K562 (cell line): ENCODE data around the gene XIRP1. TPM values are rescaled to one million over a fixed set of nuclear protein-coding genes. Genes with fewer than 3 reads are reported as not detected.
A peak's percentile ranks its signal among the peaks of the same experiment; 100 is the strongest.

Experiments used
- CEBPB ChIP-seq: fragments of 450-650 bp; IDR thresholded peaks from 2 replicates; pipeline ENCODE4 v1.6.1; 2016; ENCODE audit warnings: missing genetic modification characterization, missing compliant biosample characterization
- MEIS2 ChIP-seq: fragments of 450-650 bp; IDR thresholded peaks from 2 replicates; pipeline ENCODE4 v1.6.1; 2014; ENCODE audit warnings: mild to moderate bottlenecking; ENCODE audit not compliant: partially characterized antibody
- RBM22 ChIP-seq: fragments of 200-400 bp; formaldehyde crosslinking; IDR thresholded peaks from 2 replicates; pipeline ENCODE4 v1.6.1; 2018; ENCODE audit warnings: low read length, low read depth; ENCODE audit not compliant: poor library complexity, severe bottlenecking
- SMARCB1 ChIP-seq: IDR thresholded peaks from 2 replicates; pipeline ENCODE4 v1.6.1; 2011; ENCODE audit warnings: improper control_type of control experiment, low read depth; ENCODE audit not compliant: insufficient read length
- ZNF436 ChIP-seq: fragments of 250-450, 450-650 bp; sonication (Bioruptor Pico); formaldehyde crosslinking; IDR thresholded peaks from 2 replicates; pipeline ENCODE4 v1.7.0; 2020; ENCODE audit warnings: mild to moderate bottlenecking
- polyA plus RNA-seq, 8 experiments: library from polyadenylated mRNA; depleted of rRNA in 4 of 8; stranded (reverse) in 5 of 8; unstranded in 3 of 8; fragments of >200 nt; fragmentation: Nextera tagmentation in 2 of 8; fragmentation: Illumina TruSeq in 1 of 8; extraction: Ambion mirVana in 2 of 8; extraction: Trizol in 1 of 8; gene quantifications; 2 replicates each; pipeline versions ENCODE4 v1.2.1 to v1.2.3, GENCODE V29; 2011 to 2014; ENCODE audit warnings: inconsistent platforms in 1 of 8, missing spikeins in 1 of 8
- total RNA-seq, 7 experiments: library from RNA; depleted of rRNA in 6 of 7; stranded (reverse); fragments of >200 nt in 6 of 7; fragmentation: Illumina TruSeq in 2 of 7; extraction: Trizol in 2 of 7; gene quantifications; 2 replicates each; pipeline versions ENCODE4 v1.2.1 to v1.2.3, GENCODE V29; 2011 to 2021; ENCODE audit warnings: low replicate concordance in 1 of 7
- TF ChIP-seq, protein P1 (sequence below): fragments of 450-650 bp; IDR thresholded peaks from 2 replicates; pipeline ENCODE4 v1.6.1; 2018; ENCODE audit warnings: mild to moderate bottlenecking, low read depth; ENCODE audit not compliant: partially characterized antibody
- TF ChIP-seq, protein P2 (sequence below): fragments of 150-350 bp; IDR thresholded peaks from 2 replicates; pipeline ENCODE4 v1.6.1; 2014; ENCODE audit warnings: low read depth, mild to moderate bottlenecking, low read length, borderline replicate concordance
- TF ChIP-seq, protein P3 (sequence below), 2 experiments: fragments of 450-650 bp; formaldehyde crosslinking in 1 of 2; IDR thresholded peaks; 2 replicates each; pipeline versions ENCODE4 v1.4.0 to v1.6.1; 2014 to 2020; ENCODE audit warnings: mild to moderate bottlenecking in 2 of 2, borderline replicate concordance in 1 of 2, low read depth in 1 of 2
- TF ChIP-seq, protein P4 (sequence below): fragments of 250-450 bp; sonication (Bioruptor Pico); IDR thresholded peaks from 2 replicates; pipeline ENCODE4 v1.5.0; 2020; ENCODE audit warnings: mild to moderate bottlenecking

The XIRP1 gene
- total and polyA plus RNA-seq, 9 of the 15 experiments (the other 6 are each of a cell fraction or from before 2014, with no cell fraction given), result 0.03 to 0.27 (median 0.08) TPM; not detected in 3

DNA sequence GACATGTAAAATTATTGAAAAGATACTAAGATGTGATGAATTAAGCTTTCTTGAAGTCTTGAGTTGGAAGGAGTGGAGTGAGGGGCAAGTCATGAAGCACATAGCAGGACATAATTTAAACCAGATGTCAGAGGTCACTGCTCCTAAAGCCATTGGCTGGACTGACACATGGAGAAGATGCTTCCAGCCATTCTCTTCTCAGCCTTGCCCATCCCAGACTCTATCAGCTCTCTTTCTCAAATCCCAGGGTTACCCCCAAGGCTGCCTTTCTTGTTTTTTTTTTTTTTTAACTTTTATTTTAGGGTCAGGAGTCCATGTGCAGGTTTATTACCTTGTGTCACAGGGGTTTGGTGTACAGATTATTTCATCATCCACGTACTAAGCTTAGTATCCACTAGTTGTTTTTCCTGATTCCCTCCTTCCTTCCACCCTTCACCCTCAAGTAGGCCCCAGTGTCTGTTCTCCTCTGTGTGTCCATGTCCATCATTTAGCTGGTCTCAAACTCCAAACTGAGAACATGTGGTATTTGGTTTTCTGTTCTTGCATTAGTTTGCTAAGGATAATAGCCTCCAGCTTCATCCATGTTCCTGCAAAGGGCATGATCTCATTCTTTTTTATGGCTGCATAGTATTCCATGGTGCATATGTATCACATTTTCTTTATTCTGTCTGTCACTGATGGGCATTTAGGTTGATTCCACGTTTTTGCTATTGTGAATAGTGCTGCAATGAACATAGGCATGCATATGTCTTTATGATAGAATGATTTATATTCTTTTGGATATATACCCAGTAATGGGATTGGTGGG lies 18.9 kb downstream of the XIRP1 start (continued):
- TF ChIP-seq ZNF436 (CRISPR knock-in tag) (no peak), MEIS2 (peak; percentile 1), SMARCB1 (no peak), CEBPB (tag) (0 out of 2 replicates have a peak, but pooled peaks have one; percentile 15), RBM22 (no peak)
- TF ChIP-seq, protein P1, sequence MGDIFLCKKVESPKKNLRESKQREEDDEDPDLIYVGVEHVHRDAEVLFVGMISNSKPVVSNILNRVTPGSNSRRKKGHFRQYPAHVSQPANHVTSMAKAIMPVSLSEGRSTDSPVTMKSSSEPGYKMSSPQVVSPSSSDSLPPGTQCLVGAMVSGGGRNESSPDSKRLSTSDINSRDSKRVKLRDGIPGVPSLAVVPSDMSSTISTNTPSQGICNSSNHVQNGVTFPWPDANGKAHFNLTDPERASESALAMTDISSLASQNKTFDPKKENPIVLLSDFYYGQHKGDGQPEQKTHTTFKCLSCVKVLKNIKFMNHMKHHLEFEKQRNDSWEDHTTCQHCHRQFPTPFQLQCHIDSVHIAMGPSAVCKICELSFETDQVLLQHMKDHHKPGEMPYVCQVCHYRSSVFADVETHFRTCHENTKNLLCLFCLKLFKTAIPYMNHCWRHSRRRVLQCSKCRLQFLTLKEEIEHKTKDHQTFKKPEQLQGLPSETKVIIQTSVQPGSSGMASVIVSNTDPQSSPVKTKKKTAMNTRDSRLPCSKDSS, result no peak
- TF ChIP-seq, protein P2, sequence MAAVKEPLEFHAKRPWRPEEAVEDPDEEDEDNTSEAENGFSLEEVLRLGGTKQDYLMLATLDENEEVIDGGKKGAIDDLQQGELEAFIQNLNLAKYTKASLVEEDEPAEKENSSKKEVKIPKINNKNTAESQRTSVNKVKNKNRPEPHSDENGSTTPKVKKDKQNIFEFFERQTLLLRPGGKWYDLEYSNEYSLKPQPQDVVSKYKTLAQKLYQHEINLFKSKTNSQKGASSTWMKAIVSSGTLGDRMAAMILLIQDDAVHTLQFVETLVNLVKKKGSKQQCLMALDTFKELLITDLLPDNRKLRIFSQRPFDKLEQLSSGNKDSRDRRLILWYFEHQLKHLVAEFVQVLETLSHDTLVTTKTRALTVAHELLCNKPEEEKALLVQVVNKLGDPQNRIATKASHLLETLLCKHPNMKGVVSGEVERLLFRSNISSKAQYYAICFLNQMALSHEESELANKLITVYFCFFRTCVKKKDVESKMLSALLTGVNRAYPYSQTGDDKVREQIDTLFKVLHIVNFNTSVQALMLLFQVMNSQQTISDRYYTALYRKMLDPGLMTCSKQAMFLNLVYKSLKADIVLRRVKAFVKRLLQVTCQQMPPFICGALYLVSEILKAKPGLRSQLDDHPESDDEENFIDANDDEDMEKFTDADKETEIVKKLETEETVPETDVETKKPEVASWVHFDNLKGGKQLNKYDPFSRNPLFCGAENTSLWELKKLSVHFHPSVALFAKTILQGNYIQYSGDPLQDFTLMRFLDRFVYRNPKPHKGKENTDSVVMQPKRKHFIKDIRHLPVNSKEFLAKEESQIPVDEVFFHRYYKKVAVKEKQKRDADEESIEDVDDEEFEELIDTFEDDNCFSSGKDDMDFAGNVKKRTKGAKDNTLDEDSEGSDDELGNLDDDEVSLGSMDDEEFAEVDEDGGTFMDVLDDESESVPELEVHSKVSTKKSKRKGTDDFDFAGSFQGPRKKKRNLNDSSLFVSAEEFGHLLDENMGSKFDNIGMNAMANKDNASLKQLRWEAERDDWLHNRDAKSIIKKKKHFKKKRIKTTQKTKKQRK, result no peak
- TF ChIP-seq, protein P3, sequence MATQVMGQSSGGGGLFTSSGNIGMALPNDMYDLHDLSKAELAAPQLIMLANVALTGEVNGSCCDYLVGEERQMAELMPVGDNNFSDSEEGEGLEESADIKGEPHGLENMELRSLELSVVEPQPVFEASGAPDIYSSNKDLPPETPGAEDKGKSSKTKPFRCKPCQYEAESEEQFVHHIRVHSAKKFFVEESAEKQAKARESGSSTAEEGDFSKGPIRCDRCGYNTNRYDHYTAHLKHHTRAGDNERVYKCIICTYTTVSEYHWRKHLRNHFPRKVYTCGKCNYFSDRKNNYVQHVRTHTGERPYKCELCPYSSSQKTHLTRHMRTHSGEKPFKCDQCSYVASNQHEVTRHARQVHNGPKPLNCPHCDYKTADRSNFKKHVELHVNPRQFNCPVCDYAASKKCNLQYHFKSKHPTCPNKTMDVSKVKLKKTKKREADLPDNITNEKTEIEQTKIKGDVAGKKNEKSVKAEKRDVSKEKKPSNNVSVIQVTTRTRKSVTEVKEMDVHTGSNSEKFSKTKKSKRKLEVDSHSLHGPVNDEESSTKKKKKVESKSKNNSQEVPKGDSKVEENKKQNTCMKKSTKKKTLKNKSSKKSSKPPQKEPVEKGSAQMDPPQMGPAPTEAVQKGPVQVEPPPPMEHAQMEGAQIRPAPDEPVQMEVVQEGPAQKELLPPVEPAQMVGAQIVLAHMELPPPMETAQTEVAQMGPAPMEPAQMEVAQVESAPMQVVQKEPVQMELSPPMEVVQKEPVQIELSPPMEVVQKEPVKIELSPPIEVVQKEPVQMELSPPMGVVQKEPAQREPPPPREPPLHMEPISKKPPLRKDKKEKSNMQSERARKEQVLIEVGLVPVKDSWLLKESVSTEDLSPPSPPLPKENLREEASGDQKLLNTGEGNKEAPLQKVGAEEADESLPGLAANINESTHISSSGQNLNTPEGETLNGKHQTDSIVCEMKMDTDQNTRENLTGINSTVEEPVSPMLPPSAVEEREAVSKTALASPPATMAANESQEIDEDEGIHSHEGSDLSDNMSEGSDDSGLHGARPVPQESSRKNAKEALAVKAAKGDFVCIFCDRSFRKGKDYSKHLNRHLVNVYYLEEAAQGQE (IDR thresholded peaks at IDR 0.05; ENCODE audit: borderline replicate concordance), result no peak
- TF ChIP-seq, protein P3 (CRISPR knock-in tag; IDR thresholded peaks at IDR 0.05; ENCODE audit: low read depth), result no peak
- TF ChIP-seq, protein P4, sequence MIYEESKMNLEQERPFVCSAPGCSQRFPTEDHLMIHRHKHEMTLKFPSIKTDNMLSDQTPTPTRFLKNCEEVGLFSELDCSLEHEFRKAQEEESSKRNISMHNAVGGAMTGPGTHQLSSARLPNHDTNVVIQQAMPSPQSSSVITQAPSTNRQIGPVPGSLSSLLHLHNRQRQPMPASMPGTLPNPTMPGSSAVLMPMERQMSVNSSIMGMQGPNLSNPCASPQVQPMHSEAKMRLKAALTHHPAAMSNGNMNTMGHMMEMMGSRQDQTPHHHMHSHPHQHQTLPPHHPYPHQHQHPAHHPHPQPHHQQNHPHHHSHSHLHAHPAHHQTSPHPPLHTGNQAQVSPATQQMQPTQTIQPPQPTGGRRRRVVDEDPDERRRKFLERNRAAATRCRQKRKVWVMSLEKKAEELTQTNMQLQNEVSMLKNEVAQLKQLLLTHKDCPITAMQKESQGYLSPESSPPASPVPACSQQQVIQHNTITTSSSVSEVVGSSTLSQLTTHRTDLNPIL (CRISPR knock-in tag), result no peak
